NOMO-1 treated with DMSO at 0.1 percent for 48 hours (cell line): ENCODE measurements around the gene NXPH1.

ENCODE experiments used
- DNase-seq: peaks from one replicate; lab custom pipeline; 2025; ENCODE audit not compliant: unreplicated experiment; lab: John Stamatoyannopoulos, UW

NXPH1 gene

DNA sequence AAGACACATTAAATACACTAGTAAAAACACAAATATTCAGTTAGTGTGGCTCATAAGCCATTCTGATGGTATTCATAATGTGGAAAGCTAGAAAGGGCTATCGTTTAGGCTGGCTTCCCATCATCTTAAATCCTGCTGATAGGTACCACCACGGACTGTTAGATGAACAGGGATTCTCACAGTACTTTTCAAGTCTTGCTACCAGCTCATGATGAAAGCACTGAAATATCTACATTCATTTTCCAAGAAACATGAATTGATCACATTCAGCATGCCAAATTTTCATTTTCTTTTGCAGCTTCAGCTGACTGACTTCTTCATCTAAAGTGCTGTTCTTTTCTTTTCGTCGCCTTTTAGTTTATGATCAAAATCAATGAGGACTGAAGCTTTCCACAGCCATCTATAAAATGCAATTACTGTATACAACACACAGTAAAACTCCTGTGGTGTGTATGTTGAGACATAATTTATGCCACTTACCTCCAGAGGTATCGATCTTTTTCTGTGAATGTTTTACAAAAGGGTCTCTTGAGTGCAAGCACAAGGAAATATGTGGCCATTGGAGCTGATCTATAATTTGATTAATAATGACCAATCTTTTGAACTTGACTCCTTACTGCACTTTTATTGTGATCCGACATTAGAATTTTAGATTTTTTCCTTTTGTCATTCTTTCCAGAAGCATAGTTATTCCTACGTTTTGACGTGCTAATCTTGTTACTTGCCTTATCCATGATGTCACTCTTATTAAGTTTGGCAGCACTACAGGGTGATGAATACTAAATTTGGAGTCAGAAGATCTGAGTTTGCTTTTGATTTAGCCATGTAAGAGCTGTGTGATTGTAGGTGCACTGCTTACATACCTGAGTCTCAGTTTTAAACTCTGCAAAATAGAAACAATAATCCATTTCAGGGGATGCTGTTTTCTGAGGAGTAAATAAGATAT lies 58.4 kb downstream of the NXPH1 start:
- no peak for DNase-seq

DNA sequence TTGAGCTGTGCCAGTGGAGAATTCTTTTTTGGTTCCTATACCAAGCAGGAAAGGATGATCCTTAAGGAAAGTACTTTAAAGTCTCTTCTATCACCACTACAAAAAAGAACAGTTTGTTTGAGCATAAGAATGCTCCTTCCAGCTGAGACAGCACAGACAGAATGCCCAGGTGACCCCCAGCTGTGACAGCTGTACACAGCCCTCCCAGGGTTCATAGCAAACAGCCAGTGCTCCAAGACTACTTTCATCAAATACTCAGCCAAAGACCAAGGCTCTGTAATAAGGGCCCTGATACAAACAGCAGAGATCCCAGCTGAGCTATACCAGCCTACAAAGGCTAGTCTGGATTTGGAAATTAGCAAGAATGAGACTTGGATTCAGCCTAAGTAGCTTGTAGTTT lies 65.7 kb downstream of the NXPH1 start:
- no peak for DNase-seq

DNA sequence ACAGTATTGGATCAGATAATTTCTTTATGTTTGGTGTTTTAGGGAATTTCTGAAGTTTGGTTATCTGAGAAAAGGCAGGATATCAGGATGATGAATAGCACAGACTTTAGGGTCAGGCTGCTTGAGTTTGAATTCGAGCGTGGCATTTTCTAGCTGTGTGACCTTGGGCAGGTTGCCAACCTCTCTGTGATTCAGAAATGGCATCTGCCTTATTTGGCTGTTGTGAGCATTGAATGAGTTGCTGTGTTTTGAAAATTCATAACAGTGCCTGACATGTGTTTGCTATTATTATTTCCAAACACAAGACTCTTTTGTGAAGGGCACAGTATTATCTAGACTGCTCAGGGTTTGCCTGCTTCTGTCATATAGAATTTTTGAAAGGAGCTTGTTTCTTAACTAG lies 66.9 kb downstream of the NXPH1 start:
- DNase-seq = no peak

DNA sequence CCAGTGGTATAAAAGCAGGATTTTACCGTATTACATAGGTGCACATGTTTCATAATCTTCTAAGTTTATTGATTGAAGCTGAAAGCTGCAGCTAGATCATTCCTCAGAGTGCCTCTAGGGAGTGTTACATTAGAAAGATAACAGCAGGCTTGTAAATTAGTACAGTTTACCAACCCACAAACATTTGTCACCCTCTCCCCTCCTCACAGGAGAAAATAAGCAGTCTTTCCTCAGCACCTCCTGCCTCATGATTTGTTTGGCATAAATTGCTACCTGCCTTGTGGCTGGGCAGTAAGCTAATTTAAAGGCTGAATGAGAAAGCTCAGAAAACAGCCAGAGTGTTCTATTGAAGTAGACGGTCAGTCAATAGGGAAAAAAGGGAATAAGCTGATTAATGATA lies 74.2 kb downstream of the NXPH1 start:
- no peak for DNase-seq

DNA sequence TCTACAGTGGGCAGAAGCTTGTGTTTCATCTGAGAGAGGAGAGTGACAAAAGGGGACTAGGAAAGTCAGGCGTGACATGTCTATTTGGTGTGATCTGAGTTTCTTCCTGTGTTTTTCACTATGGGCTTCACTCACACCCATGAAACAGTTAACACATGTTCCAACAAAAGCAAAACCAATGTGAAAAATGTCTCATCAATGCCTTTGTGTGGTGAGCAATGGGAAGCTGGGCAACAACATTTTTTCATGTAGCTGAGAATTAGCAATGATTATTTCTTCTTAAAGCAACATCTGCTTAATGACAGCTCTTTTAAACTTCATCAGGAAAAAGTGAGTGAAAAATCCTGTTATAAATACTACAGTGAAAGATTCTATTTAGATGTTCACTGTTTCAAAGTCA lies 76.2 kb downstream of the NXPH1 start:
- DNase-seq = no peak

DNA sequence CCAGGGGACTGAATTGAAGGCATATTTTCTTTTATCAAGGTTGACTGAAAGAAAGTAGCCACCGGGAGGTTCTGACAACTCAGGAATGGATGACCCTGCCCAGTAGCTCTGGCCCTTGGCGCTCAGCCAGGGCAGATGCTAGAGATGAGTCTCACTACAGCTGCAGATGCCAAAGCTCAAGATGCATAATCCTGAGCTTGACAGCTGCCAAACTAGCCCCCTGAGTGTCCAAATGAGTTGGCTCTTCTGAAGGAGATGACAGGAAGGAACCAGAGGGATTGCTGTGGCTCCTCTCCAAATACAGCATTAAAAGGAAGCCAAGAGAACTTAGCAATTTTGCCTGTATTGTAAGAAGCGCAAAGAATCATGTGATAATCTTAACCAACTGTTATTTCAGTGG lies 78.4 kb downstream of the NXPH1 start:
- no peak for DNase-seq

DNA sequence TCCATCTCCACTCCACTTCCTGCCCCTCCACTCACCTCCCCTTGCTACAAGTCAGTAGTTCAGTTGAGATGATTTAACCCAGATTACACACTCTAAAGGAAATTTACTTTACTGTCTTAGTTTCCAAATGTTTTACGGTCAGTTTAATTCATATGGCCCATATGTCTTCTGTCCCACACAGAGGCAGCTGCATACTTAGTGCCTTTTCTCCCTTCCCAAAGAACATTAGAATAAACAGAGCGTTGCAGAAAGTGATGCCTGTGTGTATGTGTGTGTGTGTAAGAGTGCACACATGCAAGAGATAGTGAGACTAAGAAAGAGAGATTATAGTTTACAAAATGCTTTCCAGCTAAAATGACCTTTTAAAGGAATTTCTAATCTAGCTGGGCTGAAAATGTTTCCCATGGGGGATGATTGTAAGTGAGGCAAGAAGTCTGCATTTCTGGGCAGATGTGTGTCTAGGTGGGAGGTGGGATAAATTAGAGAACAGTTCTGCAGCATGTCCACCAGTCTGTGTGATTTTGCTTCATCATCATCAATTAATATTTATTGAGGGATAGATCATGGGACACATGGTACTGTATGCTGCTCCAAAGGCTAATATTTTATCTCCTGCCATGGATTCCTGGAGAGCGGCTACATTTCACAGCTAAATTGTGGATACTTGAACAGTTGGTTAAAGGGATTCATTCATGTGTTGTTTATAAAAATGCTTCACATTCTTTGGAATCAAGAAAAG lies 81.5 kb downstream of the NXPH1 start:
- DNase-seq = no peak

DNA sequence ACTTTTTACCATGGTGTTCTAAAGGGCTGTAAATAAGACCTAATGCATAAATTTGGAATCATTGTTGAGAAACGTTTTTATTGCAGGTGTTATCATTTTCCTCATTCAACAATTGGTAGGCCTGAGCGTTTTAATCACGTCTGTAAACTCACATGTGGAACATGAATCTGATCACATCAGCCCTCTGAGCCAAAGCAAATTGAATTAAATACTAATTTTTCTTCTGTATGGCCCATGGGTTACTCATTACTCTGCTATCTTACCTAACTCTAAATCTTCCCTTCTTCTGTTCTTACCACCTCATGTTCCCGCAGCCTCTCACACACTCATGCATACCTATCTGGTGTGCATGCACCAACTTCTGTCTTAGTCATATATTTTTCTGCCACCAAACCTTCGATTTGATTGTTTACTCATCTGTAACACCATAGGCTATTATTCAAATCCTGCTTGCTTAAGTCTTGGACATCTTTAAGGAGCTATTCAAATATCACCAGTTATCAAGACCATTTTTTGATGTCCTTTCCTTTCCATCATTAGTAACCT lies 82.3 kb downstream of the NXPH1 start:
- no peak for DNase-seq

DNA sequence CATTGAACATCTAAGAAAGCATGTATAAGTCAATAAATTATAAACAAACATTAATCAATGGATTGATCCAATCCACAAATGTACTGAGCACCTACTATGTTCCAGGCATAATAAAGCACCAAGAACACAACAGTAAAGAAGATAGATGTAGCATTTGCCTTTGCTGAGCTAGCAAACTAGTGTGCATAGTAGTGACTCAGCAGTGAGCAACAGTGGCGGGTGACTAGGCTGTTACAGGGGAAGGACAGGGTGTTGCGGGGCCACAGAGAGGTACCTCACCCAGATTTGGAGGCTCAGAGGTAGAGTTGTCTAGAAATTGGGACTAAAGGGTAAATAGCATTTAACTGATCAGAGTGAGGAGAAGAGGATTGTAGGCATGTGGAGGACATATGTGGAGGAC lies 83.6 kb downstream of the NXPH1 start:
- no peak for DNase-seq

DNA sequence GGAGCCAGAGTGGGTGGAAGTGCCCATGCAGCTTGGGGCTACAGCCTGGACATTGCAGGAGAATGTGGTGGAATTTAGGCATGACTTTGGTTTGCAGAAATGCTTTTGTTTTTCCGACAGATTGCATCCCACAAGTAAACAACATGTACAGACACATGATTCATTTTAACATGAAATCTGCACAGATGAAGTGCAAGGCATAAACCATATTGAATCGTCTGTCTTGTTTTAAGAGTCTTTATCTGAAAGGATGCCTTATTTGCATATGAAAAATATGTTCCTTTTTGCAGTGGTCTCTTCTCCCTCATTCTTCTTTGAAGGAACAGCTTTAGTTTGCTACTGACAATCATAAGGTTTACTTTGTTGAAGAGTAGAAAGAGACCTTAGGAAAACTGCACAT lies 94.9 kb downstream of the NXPH1 start:
- DNase-seq = no peak

DNA sequence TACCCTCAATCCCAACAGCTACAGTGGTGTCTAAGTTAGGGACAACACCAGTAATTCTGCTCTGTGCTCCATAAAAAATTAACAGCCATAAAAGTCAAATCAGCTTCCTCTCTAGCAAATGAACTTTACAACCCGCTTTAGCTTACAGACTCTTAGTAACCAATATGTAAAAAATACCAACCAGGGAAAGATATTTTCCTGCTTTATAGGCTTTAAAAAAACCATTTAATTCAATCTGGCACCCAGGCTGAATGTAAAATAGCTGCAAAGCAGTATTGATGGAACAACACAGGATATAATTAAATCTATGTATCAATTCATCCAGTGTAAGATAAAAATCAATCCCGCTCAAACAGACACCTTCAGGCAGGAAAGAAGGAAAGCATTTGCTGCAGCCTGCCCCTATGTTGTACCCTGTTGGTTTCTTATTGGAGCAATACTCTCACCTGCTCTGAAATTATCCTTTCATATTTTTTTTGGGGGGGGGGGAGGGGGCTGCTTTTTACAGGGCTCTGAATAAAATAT lies 98.6 kb downstream of the NXPH1 start:
- no peak for DNase-seq

DNA sequence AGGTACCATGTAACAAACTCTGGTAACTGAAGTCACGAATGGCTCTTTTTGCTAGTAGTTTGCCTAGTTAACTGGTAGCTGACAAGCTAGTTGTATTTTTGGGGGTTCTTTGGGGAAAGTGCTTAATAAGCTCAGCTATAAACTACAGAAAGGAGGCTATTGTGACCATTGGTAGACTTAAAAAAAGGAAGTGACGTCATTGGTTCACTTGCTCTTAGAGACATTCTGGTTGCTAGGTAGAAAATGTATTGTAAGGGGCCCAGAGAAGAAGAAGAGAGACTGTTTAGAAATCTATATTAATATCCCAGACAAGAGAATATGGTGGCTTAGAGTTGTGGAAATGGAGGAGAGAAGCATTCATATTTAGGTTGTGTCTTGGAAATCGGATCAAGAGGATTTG lies 103.0 kb downstream of the NXPH1 start:
- no peak for DNase-seq

DNA sequence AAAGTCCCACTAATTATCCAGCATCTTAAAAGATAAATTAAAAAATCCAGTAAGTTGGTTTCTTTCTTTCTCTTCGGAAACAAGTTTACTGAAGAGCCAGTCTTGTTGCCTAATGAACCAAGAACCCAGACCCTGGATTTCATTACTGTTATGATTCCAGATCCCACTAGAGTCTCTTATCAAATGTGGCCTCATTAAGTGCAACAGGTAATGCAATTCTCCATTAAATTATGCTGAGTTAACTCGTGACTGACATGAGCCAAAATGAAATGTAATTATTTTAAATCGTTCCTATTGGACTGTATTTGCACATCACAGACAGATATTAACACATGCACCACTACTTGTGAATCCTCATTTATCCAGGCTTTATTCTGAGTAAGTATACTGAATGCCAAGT lies 115.6 kb downstream of the NXPH1 start:
- DNase-seq = no peak

DNA sequence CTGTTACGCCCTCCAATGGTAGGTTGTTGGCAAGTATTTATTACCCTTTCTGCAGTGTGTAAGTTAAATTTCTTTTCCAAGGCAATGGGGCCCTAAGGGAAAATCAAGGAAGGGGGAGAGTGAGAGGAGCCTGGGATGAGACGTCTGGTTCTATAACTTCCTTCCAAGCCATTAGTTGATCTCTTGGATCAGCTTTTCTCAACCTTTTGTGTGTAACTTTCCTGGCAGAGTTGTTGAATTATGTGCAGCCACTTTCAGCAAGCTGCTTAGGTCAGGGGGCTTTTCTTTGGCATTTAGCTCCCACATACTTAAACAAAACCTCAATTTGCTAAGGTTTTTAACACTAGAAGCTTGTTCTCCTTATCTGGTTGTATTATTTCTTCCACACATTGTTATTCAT lies 127.1 kb downstream of the NXPH1 start:
- no peak for DNase-seq

DNA sequence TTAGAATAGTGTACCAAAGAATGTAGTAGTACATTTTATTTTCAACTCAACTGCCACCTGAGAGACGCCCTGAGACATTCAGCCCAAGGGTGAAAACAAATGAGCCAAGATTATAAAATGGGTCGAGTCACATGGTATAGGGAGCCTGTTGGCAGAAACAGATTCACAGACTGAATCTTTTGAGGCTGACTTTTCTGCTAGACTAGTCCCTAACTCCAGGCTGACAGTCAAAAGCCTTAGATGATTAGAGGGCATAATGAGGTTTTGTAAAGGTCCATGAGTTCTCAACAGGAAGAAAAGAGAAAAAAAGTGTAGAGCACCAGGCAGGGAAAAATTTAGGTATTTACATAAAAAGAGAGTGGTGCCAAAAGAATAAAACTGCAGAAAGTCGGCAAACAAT lies 128.0 kb downstream of the NXPH1 start:
- no peak for DNase-seq

DNA sequence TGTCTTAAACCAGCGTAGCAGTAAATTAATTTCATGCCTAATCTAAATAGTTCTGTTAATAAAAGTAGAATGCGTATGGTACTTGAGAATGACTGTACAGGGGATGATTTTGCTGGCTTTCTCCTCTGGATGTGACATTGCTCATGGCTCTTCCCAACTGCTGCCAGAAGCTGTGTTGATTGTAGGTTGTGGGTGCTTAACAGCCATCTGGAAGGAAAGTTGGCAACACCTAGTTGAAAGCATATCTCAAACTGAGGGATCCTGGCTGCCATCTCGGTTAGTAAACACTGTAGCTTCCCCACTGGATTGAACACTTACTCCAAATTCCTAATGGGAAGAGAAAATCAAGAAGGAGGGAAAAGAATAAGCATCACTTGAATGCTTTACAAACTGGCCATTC lies 130.9 kb downstream of the NXPH1 start:
- no peak for DNase-seq

DNA sequence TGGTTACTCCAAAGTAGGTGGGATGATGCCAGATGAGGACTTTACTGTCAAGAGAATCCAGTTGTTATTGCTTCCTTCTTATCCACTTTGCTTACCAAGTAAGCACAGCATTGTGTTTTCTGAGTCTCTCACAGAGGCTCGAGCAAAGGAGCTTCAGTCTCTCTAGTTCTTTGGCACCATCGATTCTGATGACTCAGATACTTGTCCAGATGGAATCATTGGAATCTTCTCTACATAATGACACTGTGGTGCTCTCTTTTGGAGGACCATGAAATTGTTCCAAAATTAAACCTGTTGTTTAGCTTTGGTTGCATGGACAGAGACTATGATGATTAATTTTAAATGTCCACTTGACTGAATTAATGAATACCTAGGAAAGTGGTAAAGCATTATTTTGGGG lies 132.6 kb downstream of the NXPH1 start:
- no peak for DNase-seq

DNA sequence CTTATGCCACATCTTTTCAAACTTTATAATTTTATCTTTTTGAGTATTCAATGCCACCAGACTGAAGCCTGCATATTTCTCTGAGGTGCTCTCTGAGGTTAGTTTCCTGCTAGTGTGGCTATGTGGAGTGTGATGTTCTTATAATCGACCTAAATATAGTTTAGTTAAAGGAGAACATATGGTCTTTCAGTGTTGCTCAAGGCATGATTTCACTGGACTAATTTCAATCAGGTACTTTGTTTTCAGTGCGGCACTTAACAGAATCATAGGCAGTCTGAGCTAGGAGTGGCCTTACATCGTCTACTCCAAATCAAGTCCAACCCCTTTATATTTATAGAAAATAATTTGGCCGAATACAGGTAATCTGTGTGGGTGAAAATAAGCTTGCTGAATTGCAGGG lies 134.2 kb downstream of the NXPH1 start:
- DNase-seq = no peak

DNA sequence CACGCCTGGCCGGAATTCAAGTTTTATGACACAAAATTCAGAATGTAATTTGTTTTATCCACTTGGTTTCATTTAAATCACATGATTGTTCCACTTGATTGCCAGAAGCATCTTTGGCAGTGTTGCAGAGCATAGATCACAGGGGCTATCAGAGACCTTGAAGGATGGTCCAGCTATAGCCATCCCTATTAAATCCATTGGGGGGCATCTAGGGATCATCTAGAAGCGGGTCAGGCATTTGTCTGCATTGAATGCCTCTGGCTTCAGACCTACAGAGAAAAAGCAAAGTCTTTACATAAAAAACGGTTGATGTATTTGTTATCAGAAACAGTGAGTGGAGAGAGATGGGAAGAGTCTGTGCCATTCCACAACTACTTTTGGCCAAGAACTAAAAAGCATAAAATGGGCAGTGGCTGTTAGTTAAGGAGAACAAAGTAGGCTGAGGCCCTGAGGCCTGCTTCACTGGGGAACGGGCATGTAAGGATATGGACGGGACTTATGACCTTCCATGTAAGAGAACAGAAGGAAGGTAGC lies 146.3 kb downstream of the NXPH1 start:
- DNase-seq = no peak

DNA sequence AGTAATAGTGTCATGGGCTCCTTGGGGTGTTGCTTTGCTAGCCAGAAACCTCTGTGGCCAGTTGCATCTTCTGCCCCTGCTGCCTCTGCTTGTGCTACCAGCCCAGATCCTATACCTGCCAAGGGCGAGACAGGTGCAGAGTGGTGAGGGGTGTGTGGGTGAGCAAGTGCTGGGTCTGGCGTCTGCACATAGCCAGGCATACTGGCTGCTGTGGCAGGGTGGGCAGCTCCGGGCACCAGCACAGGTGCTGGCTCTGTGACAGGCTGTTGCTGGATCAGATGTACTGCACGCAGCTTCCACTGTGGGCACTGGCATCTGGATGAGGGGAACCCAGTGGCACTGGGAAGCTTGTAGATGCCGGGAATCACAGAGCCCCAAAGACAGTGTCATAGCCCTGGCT lies 148.4 kb downstream of the NXPH1 start:
- DNase-seq = no peak

DNA sequence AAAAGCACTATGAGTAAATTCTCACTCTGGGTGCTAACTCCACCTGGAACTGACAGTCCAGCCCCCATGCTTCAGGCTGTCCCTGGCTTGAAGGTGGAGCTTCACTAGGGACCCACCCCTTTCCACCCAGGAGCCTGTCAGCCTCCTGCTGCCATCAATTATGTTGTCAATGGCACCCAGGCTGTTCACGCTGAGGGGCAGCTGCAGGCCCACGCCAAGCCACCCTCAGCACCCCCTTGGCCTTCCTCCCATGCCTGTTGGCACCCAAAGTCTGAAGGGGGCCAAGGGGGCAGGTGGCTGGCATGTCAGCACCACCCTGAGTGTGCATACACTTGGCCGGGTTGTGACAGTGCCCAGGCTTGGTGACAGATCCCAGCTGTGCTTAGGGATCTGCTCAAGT lies 149.3 kb downstream of the NXPH1 start:
- DNase-seq = no peak

DNA sequence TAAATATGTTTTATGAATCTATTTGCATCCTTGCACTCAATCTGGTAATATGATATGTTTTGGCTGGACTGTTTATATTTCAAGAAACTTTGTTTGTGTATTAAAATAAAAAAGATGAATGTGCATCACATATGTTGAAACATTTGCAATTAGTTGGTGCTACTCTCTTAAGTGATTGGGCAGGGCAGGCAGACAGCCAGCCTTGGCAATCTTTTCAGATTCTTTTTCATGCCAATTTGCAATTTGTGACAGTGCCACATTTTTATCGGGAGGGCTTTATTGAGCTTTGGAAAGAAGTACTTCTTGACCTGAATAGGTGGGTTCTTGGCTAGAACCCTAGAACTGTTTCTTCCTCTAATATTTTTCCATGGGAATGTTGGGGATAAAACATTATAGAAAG lies 152.2 kb downstream of the NXPH1 start:
- DNase-seq = no peak
